AG04449 (cell line): ENCODE measurements around the gene MLPH.

Experiments
- CTCF ChIA-PET: fragments of 350-600 bp; formaldehyde crosslinking; extraction: SDS; loops from one replicate; lab custom pipeline; 2021; ENCODE audit warnings: antibody characterized with exemption; lab: Yijun Ruan, JAX
- POLR2A ChIA-PET: fragments of 400-600, 350-600 bp; formaldehyde crosslinking; extraction: SDS; loops from one replicate; lab custom pipeline; 2020; ENCODE audit warnings: antibody characterized with exemption, inconsistent platforms; lab: Yijun Ruan, JAX
- DNase-seq: peaks from one replicate; pipeline ENCODE4 v3.0.0-alpha.2; 2010; ENCODE audit warnings: low read depth, low spot score
- H3K4me3 ChIP-seq: 2 replicates; pipeline ENCODE4 v1.5.1; 2011; ENCODE audit warnings: low read depth, mild to moderate bottlenecking, control low read depth, low read length
- TF ChIP-seq, protein P1 (sequence below): IDR thresholded peaks from one replicate; pipeline ENCODE4 v1.5.1; 2011; ENCODE audit warnings: mild to moderate bottlenecking, moderate library complexity, low read length, control low read depth, inconsistent platforms; ENCODE audit not compliant: insufficient read depth; ENCODE audit errors: missing control alignments

MLPH gene

DNA sequence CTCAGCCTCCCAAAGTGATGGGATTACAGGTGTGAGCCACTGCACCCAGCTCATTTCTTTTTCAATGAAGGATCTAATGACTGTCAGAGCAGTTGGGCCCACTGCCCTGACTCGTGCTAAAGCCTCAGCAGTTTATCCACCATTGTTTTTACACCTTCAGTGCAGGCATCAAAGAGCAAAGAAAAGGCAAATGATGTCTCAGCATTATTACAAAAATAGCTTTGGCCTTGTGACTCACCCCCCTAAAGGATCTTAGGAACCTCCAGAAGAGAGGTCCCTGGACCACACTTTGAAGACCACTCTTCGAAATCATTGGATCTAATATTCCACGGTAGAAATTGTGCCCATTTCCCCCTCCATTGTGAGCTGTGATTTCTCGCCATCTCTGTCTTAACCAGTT lies 21.3 kb downstream of the MLPH start:
- POLR2A ChIA-PET = no interaction called here
- CTCF ChIA-PET = interaction anchor here (0.7 to 9.2 kb wide), 15 partner anchors 8 to 343 kb away, joined by 3 to 291 read pairs (median 5); no protein-coding TSS in a partner anchor
- no peak for DNase-seq
- H3K4me3 ChIP-seq = no peak overlapping the region
- TF ChIP-seq, protein P1, sequence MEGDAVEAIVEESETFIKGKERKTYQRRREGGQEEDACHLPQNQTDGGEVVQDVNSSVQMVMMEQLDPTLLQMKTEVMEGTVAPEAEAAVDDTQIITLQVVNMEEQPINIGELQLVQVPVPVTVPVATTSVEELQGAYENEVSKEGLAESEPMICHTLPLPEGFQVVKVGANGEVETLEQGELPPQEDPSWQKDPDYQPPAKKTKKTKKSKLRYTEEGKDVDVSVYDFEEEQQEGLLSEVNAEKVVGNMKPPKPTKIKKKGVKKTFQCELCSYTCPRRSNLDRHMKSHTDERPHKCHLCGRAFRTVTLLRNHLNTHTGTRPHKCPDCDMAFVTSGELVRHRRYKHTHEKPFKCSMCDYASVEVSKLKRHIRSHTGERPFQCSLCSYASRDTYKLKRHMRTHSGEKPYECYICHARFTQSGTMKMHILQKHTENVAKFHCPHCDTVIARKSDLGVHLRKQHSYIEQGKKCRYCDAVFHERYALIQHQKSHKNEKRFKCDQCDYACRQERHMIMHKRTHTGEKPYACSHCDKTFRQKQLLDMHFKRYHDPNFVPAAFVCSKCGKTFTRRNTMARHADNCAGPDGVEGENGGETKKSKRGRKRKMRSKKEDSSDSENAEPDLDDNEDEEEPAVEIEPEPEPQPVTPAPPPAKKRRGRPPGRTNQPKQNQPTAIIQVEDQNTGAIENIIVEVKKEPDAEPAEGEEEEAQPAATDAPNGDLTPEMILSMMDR = no peak

DNA sequence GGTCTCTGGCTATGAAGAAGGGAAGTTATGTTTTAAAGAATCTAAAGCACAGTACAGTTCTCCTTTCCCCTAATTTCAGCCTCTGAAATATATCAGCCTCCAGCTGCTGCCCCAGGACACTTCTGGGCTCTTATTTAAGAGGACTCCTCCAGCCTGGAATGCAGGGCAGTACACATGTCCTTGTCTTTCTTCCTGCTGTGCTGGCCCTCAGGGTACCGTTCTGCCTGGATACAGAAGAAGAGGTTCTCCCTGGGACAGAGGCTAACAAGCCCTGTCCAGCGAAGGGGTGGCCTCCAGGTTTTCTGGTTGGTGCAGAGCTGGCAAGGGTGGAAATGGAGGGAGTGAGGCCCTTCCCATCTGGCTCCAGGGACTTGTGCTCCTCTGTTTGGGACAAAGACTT lies 22.1 kb downstream of the MLPH start:
- CTCF ChIA-PET = interaction anchor here (0.7 to 9.2 kb wide), 17 partner anchors 8 to 416 kb away, joined by 3 to 291 read pairs (median 5); no protein-coding TSS in a partner anchor
- H3K4me3 ChIP-seq = no peak overlapping the region
- TF ChIP-seq, protein P1 = no peak
- DNase-seq = no peak
- POLR2A ChIA-PET = interaction anchor here (0.7 kb wide), 1 partner anchor 96 kb away, joined by 3 read pairs; the partner anchor contains the start of gene COL6A3

DNA sequence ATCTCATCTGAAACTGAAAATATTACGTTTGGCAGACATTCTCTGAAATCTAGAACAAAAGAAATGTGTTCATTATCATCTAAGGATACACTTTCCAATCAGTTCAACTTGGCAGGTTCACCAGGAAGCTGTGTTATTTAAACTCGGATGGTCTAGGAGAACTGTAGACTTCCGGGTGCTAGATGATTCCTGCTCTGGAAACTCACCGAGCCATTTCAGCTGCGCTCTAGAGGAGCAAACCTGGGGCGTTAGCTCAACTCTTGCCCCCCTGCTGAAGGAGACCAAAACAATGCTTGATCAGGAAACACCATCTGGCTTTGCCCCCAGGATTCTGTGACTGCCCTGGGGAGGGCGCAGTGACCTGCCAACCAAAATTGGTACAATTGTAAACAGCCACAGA lies 22.9 kb downstream of the MLPH start:
- TF ChIP-seq, protein P1 = no peak
- POLR2A ChIA-PET = interaction anchor here (0.7 to 1.1 kb wide), 2 partner anchors 22 to 96 kb away, joined by 3 read pairs; partner anchors contain the start of gene COL6A3
- no peak for DNase-seq
- CTCF ChIA-PET = interaction anchor here (0.5 to 9.2 kb wide), 17 partner anchors 9 to 416 kb away, joined by 3 to 291 read pairs (median 5); no protein-coding TSS in a partner anchor
- H3K4me3 ChIP-seq = no peak overlapping the region

DNA sequence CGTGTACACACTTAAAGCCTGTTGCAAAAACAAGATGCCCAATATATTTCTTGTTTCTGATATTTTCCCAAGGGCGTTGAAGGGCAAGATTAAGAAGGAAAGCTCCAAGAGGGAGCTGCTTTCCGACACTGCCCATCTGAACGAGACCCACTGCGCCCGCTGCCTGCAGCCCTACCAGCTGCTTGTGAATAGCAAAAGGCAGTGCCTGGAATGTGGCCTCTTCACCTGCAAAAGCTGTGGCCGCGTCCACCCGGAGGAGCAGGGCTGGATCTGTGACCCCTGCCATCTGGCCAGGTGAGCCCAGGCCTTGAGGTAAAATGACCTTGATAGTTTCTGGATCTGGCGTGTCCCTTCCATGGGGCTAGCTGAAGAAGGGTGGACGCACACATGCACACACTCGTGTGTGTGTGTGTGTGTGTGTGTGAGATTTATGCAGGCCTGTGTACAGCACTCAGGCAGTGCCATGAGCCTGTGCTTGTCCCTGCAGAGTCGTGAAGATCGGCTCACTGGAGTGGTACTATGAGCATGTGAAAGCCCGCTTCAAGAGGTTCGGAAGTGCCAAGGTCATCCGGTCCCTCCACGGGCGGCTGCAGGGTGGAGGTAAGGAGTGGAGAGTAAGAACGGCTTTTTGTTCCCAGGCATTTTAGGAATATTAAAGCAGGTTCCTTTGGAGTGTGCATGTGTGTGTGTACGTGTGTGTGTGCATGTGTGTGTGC lies 23.6 kb downstream of the MLPH start:
- TF ChIP-seq, protein P1 = no peak
- no peak overlapping the region for H3K4me3 ChIP-seq
- ChIA-PET POLR2A (interaction anchor here (1.1 kb wide), 1 partner anchor 23 kb away, joined by 3 read pairs; no protein-coding TSS in a partner anchor), CTCF (interaction anchor here (0.5 to 9.2 kb wide), 18 partner anchors 9 to 389 kb away, joined by 3 to 291 read pairs (median 16); partner anchors contain the start of gene MLPH)
- no peak for DNase-seq

DNA sequence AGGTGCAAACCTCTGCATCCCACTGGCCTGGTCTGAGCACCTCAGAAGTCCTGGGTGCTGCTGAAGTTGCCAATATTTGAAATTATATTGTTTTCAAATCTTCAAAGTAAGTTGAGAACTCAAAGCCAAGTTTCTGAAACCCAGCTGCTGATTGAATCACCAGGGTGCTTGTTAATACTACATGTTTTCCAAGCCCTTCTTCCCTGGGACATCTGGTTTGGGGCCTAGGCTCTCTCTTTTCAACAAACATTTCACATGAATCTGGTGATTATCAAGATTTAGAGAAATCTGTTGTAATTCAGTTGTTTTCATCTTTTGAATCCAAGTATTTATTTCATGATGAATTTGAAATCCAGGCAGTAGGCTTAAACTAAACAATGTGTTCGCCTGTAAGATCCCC lies 24.4 kb downstream of the MLPH start:
- TF ChIP-seq, protein P1 = no peak
- POLR2A ChIA-PET = no interaction called here
- CTCF ChIA-PET = interaction anchor here (1.0 to 9.2 kb wide), 29 partner anchors 10 to 752 kb away, joined by 3 to 291 read pairs (median 14); partner anchors contain the start of genes COPS8, MLPH and PRLH
- no peak overlapping the region for H3K4me3 ChIP-seq
- DNase-seq = no peak

DNA sequence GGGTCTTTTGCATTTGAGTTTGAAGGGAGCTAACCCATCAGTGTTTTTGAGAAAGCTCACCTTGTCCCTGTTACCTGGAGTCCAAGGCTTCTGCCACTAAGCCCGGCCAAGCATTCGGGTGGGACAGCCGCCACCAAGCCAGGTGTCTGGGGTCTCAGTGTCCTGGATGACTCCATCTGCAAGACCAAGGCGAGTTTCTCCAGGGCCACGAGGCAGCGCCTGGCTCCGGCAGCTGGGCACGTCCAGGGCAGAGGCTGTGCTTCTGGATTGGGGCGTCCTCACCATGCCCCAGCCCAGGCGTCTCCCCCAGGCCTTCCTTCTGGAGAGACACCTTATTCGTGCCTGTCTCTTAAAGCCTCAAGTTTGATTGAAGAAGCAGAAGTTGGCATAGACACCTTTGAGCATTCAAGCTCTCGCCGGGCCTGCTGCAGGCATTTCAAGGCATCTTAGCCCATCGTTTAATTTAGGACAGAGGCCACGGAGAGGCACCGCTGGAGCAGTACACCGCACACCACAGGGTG lies 24.9 kb downstream of the MLPH start:
- no peak for DNase-seq
- H3K4me3 ChIP-seq = no peak overlapping the region
- ChIA-PET CTCF (interaction anchor here (0.6 to 9.2 kb wide), 52 partner anchors 9 to 751 kb away, joined by 3 to 291 read pairs (median 6); partner anchors contain the start of genes COPS8, MLPH and PRLH), POLR2A (interaction anchor here (1.3 kb wide), 2 partner anchors 36 to 60 kb away, joined by 3 to 6 read pairs; no protein-coding TSS in a partner anchor)
- TF ChIP-seq, protein P1 = no peak
